HUES48 (cell line): Measurements from ENCODE around the gene C1orf226.

Source experiments
- H3K27ac ChIP-seq: one replicate; pipeline ENCODE4 v1.7.0; 2013; ENCODE audit warnings: low read depth, low read length, inconsistent platforms
- H3K27me3 ChIP-seq: 2 replicates; pipeline ENCODE4 v1.6.1; 2013; ENCODE audit warnings: mild to moderate bottlenecking, low read length; ENCODE audit not compliant: control insufficient read depth, insufficient read depth
- H3K36me3 ChIP-seq: 2 replicates; pipeline ENCODE4 v1.6.1; 2013; ENCODE audit warnings: low read length; ENCODE audit not compliant: control insufficient read depth, insufficient read depth
- H3K4me1 ChIP-seq: 2 replicates; pipeline ENCODE4 v1.6.1; 2013; ENCODE audit warnings: mild to moderate bottlenecking, low read length; ENCODE audit not compliant: control insufficient read depth, insufficient read depth
- H3K4me3 ChIP-seq: 2 replicates; pipeline ENCODE4 v1.5.1; 2013; ENCODE audit warnings: mild to moderate bottlenecking, low read depth, low read length
- H3K9ac ChIP-seq: 2 replicates; pipeline ENCODE4 v1.6.1; 2013; ENCODE audit warnings: mild to moderate bottlenecking, low read depth, low read length, moderate library complexity
- H3K9me3 ChIP-seq: 2 replicates; pipeline ENCODE4 v1.6.1; 2013; ENCODE audit warnings: low read length; ENCODE audit not compliant: control insufficient read depth, insufficient read depth

The C1orf226 gene

GRCh38 chr1:162353702-162354101, 27.8 kb upstream of the C1orf226 start:
- Histone ChIP-seq H3K4me1 (peaks cover 8% of the 10 kb centered on the region), H3K9ac (no peak overlapping the region), H3K9me3 (no peaks in the 10 kb centered on the region), H3K27me3 (no peaks in the 10 kb centered on the region), H3K27ac (no peak overlapping the region), H3K36me3 (peaks cover 10% of the 10 kb centered on the region; the same call in 1 of the 2 replicates), H3K4me3 (no peak overlapping the region)

GRCh38 chr1:162357681-162358266, 23.8 kb upstream of the C1orf226 start:
- no peak overlapping the region for H3K9ac ChIP-seq
- H3K9me3 ChIP-seq: no peaks in the 10 kb centered on the region
- H3K36me3 ChIP-seq: peaks cover 10% of the 10 kb centered on the region; the same call in 1 of the 2 replicates
- no peak overlapping the region for H3K27ac ChIP-seq
- no peak overlapping the region for H3K4me3 ChIP-seq
- H3K27me3 ChIP-seq: no peaks in the 10 kb centered on the region
- H3K4me1 ChIP-seq: peaks cover 8% of the 10 kb centered on the region

- no peak overlapping the region for H3K4me3 ChIP-seq
- no peak overlapping the region for H3K27ac ChIP-seq
- no peaks in the 10 kb centered on the region for H3K27me3 ChIP-seq
- peaks cover under 1% of the 10 kb centered on the region; the same call in 1 of the 2 replicates for H3K4me1 ChIP-seq
- H3K36me3 ChIP-seq: peaks cover 10% of the 10 kb centered on the region; the same call in 1 of the 2 replicates
- H3K9me3 ChIP-seq: no peaks in the 10 kb centered on the region
- H3K9ac ChIP-seq: no peak overlapping the region
Measured at GRCh38 chr1:162358928-162359327, 22.6 kb upstream of the C1orf226 start.

- Histone ChIP-seq H3K27ac (no peak overlapping the region), H3K9ac (no peak overlapping the region)
Measured at GRCh38 chr1:162359523-162360236, 21.8 kb upstream of the C1orf226 start.

GRCh38 chr1:162360237-162360873, 21.2 kb upstream of the C1orf226 start:
- H3K27me3 ChIP-seq: no peaks in the 10 kb centered on the region
- H3K27ac ChIP-seq: no peak overlapping the region
- peaks cover 6% of the 10 kb centered on the region; the same call in 1 of the 2 replicates for H3K36me3 ChIP-seq
- no peak overlapping the region for H3K9ac ChIP-seq
- H3K4me3 ChIP-seq: no peak overlapping the region
- no peaks in the 10 kb centered on the region for H3K9me3 ChIP-seq
- no peaks in the 10 kb centered on the region for H3K4me1 ChIP-seq

More at GRCh38 chr1:162359523-162360236, 21.8 kb upstream of the C1orf226 start:
- no peaks in the 10 kb centered on the region for H3K27me3 ChIP-seq
- no peaks in the 10 kb centered on the region for H3K9me3 ChIP-seq
- H3K4me1 ChIP-seq: no peaks in the 10 kb centered on the region
- H3K4me3 ChIP-seq: no peak overlapping the region
- peaks cover 10% of the 10 kb centered on the region; the same call in 1 of the 2 replicates for H3K36me3 ChIP-seq

GRCh38 chr1:162360874-162361260, 20.7 kb upstream of the C1orf226 start:
- Histone ChIP-seq H3K4me3 (no peak overlapping the region), H3K9ac (no peak overlapping the region), H3K9me3 (no peaks in the 10 kb centered on the region)

GRCh38 chr1:162361349-162361748, 20.2 kb upstream of the C1orf226 start:
- no peaks in the 10 kb centered on the region for H3K36me3 ChIP-seq
- no peak overlapping the region for H3K4me3 ChIP-seq
- no peak overlapping the region for H3K9ac ChIP-seq
- no peak overlapping the region for H3K27ac ChIP-seq
- no peaks in the 10 kb centered on the region for H3K9me3 ChIP-seq
- H3K27me3 ChIP-seq: no peaks in the 10 kb centered on the region
- H3K4me1 ChIP-seq: no peaks in the 10 kb centered on the region

More at GRCh38 chr1:162360874-162361260, 20.7 kb upstream of the C1orf226 start:
- Histone ChIP-seq H3K27ac (no peak overlapping the region), H3K4me1 (no peaks in the 10 kb centered on the region), H3K36me3 (0 out of 2 replicates have a peak, but pooled peaks cover 1% of the 10 kb centered on the region), H3K27me3 (no peaks in the 10 kb centered on the region)

- no peaks in the 10 kb centered on the region for H3K4me1 ChIP-seq
- peaks cover 7% of the 10 kb centered on the region; the same call in 1 of the 2 replicates for H3K36me3 ChIP-seq
- no peak overlapping the region for H3K9ac ChIP-seq
- no peaks in the 10 kb centered on the region for H3K27me3 ChIP-seq
- no peaks in the 10 kb centered on the region for H3K9me3 ChIP-seq
- H3K4me3 ChIP-seq: no peak overlapping the region
- H3K27ac ChIP-seq: no peak overlapping the region
Measured at GRCh38 chr1:162363823-162364222, 17.7 kb upstream of the C1orf226 start.

GRCh38 chr1:162364498-162364897, 17.0 kb upstream of the C1orf226 start:
- H3K36me3 ChIP-seq: peaks cover 7% of the 10 kb centered on the region; the same call in 1 of the 2 replicates
- H3K27ac ChIP-seq: no peak overlapping the region
- H3K4me1 ChIP-seq: no peaks in the 10 kb centered on the region
- H3K9me3 ChIP-seq: no peaks in the 10 kb centered on the region
- no peak overlapping the region for H3K9ac ChIP-seq
- H3K4me3 ChIP-seq: no peak overlapping the region
- no peaks in the 10 kb centered on the region for H3K27me3 ChIP-seq

GRCh38 chr1:162365284-162366020, 16.1 kb upstream of the C1orf226 start:
- no peak overlapping the region for H3K27ac ChIP-seq
- peaks cover 7% of the 10 kb centered on the region; the same call in 1 of the 2 replicates for H3K36me3 ChIP-seq
- H3K9ac ChIP-seq: no peak overlapping the region
- H3K4me3 ChIP-seq: no peak overlapping the region
- H3K27me3 ChIP-seq: no peaks in the 10 kb centered on the region
- no peaks in the 10 kb centered on the region for H3K9me3 ChIP-seq
- H3K4me1 ChIP-seq: no peaks in the 10 kb centered on the region
